Hematopoietic multipotent progenitor cell treated with erythropoietin and hydrocortisone succinate and interleukin-3 and kit ligand, for 4 days (in vitro differentiated cells): Measurements from ENCODE around the gene GLT8D2.
A peak's percentile ranks its signal among the peaks of the same experiment; 100 is the strongest.

ENCODE experiments used
- DNase-seq: peaks from one replicate; pipeline ENCODE4 v3.0.0-alpha.2; 2015

The GLT8D2 gene

DNA sequence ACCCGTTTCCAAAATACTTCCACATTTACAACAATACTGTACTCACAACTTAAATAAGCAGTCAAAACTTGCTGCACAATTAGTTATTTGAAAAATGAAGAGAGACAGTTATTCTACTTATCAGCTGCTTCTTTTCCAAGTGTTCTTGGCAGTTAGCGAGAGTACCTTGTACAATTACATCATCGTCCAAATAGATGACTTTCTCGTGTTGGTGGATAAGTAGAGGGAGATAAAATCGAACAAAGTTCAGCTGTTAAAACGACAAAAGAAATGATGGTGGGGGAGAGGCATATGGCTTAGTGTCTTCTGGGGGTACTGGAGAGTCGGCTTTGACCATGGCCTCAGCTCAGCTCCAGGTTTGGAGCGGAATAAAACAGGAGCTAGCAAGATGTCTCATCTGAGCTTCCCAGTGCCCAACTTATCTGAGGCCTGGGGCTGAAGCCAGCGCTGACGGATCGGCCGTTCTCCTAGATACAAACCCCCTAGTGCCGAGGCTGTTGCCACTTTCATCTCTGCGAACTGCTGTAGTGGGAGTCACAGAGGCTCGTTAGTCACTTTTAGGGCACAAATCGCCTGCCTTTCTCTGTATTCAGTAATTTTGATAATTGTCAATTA is 52.6 kb downstream of the GLT8D2 start:
- DNase-seq = no peak

DNA sequence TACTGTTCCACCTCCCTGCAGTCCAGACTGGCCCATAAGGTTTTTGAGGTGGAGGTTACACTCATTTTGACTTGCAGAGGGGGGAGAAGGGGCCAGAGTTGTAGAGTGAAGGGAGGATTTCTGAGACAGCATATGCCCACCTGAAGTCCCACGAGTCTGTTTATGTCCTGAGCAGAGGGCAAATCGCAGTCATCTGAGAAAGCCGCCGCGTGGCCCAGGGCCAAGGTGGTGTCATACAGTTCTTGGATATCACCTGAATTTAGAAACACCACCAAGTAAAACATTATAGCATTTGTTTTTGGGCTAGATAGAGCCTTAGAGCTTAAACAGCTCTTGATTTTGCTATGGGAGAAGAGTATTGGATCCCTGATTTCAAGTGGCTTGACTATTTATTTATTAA is 53.4 kb downstream of the GLT8D2 start:
- no peak for DNase-seq

DNA sequence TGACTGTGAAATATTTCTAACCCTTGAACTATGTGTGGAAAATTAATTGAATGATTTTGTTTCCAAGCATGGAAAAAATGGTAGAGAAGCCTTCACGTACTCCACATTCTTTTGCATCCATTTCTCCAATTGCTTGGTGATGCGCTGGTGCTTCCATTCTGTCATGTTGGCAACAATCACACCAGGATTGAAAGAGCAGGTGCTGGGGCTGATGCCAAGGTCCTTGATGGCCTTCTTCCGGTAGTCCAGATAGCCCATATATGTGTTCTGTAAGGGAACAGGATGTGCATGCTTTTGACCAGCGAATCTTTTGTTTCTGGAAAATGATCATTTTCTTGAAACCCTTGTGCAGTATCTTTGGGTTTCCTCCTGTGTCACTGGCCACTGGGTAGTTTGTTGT is 55.8 kb downstream of the GLT8D2 start:
- DNase-seq = no peak

DNA sequence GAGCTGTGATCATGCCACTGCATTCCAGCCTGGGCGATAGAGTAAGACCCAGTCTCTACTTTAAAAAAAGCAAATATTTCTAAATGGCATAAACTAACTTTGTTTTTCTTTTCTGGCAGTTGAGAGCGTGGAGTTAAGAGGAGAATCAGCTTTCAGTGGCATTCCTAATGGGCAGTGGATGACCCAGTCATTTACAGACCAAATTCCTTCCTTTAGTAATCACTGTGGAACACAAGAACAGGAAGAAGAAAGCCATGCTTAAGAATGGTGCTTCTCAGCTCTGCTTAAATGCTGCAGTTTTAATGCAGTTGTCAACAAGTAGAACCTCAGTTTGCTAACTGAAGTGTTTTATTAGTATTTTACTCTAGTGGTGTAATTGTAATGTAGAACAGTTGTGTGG is 63.2 kb downstream of the GLT8D2 start:
- no peak for DNase-seq

DNA sequence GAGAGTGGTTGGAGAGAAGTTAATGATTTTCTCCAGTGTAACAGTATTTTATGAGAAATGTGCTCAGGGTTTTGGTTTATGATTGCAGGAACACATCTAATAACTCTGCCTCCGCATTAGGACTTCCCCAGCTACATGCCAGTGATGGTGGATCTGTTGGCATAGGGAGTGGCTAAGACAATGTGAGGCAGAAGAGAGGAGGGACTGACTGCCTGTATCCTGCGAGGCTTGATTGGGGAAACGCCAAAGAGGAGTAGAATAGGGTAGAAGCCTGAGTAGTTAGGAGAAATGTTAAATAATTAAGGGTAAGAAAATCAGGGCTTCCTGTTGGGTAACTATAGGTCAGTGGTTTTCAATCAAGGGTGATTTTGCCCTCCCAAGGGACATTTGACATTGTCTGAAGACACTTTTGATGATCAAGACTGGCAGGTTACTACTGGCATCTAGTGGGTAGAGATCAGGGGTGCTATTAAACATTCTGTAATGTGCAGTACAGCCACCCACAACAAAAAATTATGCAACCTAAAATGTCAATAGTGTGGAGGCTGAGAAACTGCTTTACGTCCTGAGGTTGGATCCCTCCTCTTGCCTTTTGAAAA is 71.5 kb downstream of the GLT8D2 start:
- no peak for DNase-seq

DNA sequence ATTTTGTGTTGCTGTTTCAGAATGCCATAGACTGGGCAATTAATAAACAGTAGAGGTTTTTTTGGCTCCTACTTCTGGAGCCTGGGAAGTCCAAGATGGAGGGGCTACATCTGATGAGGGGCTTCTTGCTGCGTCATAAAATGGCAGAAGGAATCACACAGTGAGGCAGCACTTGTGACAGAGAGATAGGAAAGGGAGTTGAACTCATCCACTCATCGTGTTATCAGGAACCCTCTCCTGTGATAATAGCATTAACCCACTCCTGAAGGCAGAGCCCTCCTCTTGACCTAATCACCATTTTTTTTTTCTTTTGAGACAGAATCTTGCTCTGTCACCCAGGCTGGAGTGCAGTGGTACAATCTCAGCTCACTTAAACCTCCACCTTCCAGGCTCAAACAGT is 74.6 kb downstream of the GLT8D2 start:
- DNase-seq = peak; percentile 18

DNA sequence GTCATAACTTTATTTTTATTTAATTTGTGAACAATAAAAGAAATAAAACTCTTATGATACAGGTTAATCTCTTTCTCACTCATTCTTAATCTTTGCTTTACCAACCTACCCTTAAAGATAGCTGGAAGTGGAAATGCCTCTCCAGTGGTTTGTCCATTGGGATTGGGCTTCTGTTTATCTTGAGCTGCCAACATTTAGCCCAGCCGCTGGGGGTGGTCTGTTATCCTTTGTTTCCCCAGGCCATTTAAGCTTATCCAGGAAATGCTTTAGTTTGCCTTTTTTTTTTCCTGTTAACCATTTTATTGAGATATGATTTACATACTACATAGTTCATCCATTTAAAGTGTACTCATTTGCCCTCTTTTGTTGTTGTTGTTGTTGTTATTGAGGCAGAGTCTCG is 76.1 kb downstream of the GLT8D2 start:
- no peak for DNase-seq

DNA sequence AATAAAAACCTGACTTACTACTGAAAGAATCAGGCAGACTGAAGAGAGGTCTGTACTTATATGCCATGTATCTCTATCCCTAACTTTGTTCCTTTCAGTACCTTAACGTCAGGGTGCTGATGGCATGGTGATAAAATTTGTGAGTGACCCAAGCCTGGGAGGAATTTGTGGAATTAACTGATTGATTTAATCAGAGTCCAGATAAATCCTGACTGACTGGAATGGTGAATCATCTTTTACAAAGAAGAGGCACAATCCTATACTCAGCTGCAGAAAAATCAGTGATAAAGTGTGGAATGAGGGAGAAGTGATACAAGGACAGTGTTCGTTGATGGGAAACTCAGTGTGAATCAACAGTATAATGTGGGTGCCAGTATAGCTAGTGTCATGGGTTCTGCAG is 80.6 kb downstream of the GLT8D2 start:
- DNase-seq = no peak

DNA sequence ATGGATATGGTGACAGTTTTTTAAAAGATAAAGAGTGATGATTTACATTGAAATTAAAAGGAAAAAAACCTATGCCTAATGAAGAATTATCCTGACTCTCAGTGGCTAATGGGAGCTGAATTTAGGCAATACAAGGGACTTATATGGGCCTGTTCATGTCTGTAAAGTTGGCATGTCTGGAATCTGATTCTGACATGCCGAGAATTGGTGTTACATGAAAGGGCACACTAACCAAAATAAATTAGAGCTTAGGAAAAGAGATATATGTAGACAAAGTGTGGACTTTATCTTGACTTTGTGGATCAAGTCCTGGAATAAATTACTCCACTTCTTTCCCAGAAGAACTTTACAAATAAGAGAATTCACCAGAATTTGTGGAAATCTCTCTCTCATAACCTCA is 83.3 kb downstream of the GLT8D2 start:
- DNase-seq = no peak

DNA sequence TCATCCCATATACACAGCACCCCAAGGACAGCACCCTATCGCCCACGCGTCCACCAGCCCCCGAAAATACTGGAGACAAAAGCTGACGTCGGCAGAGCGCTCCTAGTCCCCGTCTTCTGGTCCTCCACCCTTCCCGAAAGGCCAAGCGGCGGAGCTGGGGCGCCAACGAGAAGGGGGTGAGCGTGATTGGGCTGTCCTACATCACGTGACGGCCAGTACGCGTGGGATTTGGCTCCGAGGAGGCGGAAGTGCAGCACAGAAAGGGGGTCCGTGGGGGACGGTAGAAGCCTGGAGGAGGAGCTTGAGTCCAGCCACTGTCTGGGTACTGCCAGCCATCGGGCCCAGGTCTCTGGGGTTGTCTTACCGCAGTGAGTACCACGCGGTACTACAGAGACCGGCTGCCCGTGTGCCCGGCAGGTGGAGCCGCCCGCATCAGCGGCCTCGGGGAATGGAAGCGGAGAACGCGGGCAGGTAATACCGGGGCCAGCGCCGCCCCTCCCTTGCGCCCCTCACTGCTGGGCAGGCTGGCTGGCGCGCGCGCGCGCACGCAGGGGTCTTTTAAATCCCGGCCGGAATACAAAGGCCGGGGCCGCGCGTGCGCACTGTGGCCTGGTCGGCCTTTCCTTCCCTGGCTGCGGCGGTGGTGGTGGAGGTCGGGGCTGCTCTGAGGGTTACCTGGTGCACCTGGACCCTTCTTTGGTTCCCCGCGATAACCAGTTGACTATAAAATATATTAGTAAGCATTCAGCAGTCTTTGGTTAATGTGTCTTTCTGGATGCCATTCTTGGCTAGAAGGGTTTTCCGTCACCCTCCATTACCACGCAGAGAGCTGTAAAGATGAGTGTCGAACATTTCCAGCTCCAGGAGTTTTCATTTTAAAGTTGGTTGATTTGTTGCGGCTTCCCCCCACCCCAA is 84.1 kb downstream of the GLT8D2 start, which contains the start of gene TDG:
Gene TDG, plus strand, starts transcription at position 283 of the 915 bp plus-strand sequence. Its CDS starts 166 bp downstream, at position 449.
- DNase-seq = peak; percentile 100

DNA sequence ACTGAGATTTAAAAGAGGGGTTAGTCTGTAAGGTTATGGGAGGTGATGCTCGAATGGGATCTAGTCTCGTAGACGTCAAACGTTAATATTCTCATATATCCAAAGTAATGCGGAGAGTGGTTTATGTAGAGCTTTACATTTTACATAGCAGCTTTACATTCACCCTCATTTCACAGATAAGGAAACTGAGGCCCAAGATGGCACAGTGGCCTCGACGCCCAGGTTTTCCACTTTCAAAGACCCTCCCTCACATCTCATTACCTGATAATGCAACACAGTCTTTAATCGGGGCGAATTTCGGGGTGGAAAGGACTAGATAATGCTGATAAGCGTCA is 84.8 kb downstream of the GLT8D2 start:
- DNase-seq = no peak

DNA sequence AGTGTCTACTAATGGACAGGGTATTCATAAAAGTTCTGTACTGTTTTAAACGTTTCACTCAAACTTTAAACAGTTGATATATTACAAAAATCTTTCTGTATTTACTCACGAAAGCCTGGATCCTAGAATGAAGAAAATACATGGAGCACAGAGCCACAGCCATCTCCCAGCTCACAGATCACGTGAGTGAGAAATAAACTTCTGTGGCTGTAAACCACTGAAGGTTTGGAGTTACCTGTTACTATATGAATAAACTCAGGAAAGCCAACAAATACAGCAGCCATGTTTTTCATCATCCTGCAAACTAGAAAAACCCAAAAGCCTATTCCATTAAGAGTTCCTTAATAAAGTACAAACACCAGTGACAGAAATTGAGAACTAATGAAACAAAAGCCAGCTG is 85.2 kb downstream of the GLT8D2 start:
- no peak for DNase-seq

DNA sequence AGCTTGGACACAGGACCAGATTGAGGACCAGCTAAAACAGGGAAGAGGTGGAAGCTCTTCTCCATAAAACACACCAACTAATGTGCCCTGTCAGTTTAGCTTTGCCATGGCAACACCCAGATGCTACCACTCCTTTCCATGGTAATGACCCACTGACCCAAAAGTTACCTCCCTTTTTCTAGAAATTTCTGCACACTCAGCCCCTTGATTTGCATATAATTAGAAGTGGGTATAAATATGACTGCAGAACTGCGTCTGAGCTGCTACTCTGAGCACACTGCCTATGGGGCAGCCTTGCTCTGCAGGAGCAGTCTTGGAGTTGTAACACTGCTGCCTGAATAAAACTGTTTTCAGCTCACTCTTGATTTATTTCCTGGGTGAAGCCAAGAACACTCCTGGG is 87.5 kb downstream of the GLT8D2 start:
- DNase-seq = peak; percentile 21

DNA sequence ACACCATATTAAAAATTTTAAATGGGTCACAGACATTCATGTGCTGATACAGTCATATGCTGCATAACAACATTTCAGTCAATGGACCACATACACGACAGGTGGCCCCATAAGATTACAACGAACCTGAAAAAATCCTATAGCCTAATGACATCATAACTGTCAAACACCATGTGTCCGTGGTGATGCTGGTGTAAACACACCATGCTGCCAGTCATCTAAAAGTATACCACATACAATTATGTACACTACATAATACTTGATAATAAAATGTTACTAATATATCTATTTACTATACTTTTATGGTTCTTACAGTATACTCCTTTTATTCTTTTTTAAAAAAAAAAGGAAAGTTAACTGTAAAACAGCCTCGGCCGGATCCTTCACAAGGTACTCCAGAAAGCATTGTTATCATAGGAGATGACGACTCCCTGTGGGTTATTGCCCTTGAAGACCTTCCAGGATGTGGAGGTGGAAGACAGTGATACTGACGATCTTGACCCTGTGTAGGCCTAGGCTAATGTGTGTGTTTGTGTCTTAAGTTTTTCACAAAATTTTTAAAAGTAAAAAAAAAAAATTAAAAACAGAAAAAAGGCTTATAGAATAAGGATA is 89.3 kb downstream of the GLT8D2 start:
- DNase-seq = peak; percentile 36

DNA sequence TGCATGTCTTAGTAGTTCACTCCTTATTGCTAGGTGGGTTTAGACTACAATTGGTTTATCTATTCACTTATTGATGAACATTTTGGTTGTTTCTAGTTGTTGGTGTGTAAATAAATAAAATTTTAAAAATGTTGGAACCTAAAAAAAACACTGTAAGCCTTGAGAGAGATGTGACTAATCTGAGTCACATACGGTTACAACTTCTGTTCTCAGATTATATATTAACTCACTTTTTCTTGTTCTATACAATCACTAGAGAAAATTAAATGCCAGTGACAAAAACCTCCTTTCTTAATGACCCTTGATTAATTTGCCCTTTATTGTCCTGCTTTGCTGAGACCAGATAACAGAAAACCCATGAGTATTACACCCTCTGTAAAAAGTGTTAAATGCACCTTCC is 91.4 kb downstream of the GLT8D2 start:
- DNase-seq = no peak

DNA sequence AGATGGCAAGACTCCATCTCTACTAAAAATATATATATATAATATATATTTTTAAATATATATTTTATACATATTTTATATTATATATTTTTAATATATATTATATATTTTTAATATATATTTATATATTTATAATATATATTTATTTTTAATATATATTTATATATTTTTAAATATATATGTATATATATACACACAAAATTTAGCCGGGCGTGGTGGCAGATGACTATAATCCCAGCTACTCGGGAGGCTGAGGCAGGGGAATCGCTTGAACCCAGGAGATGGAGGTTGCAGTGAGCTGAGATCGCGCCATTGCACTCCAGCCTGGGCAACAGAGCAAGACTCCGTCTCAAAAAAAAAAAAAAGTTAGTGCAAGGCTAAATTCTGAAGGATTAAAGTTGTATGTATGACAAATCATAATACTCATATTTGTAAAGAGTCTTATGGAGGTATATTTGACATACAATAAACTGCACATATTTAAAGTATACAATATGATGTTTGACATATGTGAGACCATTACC is 92.1 kb downstream of the GLT8D2 start:
- no peak for DNase-seq

DNA sequence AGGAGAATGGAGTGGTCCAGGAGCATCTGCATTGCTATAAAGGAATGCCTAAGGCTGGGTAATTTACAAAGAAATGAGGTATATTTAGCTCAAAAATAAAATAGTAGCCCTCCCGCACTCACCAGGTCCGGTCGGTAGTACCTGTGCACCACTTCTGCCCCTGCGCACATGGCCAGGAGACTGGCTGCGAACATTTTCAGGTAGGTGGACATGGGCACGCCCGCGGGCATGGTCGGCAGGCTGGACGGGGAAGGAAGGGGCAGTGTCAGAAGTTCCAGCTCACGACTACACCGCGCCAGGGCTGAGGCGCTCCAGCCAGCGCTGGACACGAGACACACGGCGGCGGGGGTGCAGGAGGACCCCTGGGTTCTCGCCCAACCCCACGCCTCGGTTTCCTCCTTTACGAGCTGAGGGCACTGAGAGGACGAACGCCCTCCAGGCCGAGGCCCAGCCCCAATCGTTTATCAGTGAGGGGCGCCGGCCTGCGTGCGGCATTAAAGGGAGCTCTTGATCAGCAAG is 93.4 kb downstream of the GLT8D2 start:
- no peak for DNase-seq

DNA sequence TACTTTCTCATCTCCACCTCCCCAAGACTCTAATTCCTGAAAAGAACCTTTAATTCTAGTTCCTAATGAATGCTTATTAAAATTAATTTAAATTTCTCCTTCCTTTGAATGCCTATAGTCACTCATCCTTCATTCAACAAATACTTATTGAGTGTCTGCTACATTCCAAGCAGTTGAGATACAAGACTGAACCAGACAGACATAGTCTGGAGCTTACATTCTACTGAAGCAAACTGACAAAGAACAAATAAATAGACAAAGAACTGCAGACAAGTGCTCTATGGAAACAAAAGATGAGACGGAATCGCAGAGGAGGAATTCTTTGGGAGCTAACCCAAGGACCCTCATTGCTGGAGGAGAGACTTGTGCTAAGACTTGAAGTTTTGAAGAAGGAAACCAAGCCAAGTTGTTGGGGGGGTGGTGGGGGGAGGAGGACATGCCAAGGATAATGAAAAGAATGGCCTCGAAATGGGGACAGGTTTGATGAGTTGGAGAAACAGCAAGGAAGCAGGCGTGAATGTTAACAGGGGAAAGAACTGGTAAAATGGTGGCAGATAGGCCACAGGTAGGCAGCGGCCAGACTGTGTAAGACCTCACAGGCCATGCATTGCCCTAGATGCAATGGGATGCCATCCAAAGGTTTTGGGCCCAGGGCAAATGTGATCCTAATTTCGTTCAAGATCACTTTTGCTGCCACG is 94.0 kb downstream of the GLT8D2 start:
- peak; percentile 24 for DNase-seq

DNA sequence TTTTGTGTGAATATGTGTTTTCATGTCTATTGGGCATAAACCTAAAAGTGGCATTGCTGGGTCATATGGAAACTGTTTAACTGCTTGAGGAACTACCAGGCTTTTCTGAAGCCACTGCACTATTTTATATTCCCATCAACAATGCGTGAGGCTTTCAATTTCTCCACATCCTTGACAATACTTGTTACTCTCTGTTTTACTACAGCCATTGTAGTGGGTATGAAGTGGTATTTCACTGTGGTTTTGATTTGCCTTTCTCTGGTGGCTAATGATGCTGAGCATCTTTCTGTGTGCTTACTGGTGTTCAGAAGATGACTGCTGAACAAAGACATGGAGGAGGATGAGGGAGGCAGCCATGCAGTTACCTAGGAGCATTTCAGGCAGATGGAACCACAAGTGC is 97.5 kb downstream of the GLT8D2 start:
- DNase-seq = no peak

DNA sequence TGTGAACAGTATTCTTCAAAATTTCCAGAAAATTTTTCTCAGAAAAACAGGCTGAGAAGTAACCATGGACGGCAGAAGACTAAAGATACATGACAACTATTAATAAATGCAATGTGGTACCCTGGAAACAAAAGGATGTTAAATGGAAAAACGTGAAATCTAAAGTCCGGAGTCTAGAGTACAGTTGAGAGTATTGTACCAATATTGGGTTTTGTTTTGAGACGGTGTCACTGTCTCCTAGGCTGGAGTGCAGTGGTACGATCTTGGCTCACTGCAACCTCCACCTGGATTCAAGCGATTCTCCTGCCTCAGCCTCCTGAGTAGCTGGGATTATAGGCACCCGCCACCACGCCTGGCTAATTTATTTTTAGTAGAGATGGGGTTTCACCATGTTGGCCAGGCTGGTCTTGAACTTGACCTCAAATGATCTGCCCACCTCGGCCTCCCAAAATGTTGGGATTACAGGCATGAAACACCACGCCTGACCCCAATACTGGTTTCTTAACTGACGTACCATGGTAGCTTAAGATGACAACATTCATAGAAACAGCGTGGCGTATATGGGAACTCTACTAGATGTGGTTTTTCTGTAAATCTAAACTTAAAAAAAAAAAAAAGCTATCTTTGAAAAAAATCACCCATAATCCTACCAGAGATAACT is 101.1 kb downstream of the GLT8D2 start:
- DNase-seq = no peak

DNA sequence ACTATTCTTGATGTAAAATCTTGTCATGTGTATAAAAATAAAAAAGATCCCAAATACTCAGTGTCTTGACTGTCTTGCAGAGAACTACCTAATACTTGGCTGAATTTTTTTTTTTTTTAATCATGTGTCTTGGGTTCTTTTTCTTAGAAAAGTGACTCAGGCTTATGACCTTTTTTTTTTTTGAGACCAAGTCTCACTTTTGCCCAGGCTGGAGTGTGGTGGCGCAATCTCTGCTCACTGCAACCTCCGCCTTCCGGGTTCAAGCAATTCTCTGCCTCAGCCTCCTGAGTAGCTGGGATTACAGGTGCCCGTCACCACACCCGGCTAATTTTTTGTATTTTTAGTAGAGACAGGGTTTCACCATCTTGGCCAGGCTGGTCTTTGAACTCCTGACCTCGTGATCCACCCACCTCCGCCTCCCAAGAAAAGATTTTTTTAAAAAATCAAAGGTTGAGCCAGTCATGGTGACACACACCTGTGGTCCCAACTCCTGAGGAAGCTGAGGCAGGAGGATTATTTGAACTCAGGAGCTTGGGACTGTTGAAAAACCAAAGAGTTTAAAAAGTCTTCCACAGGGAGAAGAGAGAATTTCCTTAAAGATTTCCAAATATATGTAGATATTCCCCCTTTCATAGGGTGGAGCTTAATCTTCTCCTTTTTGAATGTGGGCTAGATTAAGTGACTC is 102.0 kb downstream of the GLT8D2 start:
- peak; percentile 39 for DNase-seq
